Liver (tissue), 9 donors: Measurements from ENCODE around the gene CCDC86. TPM values are rescaled to one million over a fixed set of nuclear protein-coding genes. Genes with fewer than 3 reads are reported as not detected.

Source experiments
- DNase-seq: peaks from one replicate; pipeline ENCODE4 v3.0.0-alpha.2; 2017; ENCODE audit warnings: low spot score
- H3K27ac ChIP-seq, 2 donors: one replicate each; pipeline ENCODE4 v1.7.0; 2013; ENCODE audit warnings: inconsistent platforms in 2 of 2, low read length in 2 of 2, control low read depth in 1 of 2, low read depth in 1 of 2, mild to moderate bottlenecking in 1 of 2
- H3K27me3 ChIP-seq, 4 donors: one replicate each; pipeline versions ENCODE4 v1.6.1 to v1.7.0; 2013; ENCODE audit warnings: low read length in 3 of 4, inconsistent platforms in 1 of 4, mild to moderate bottlenecking in 1 of 4, moderate library complexity in 1 of 4; ENCODE audit not compliant: control insufficient read depth in 4 of 4, insufficient read depth in 4 of 4
- H3K36me3 ChIP-seq, 4 donors: one replicate each; pipeline versions ENCODE4 v1.6.1 to v1.7.0; 2013; ENCODE audit warnings: low read length in 3 of 4, mild to moderate bottlenecking in 3 of 4, low read depth in 1 of 4, moderate library complexity in 1 of 4; ENCODE audit not compliant: control insufficient read depth in 4 of 4, insufficient read depth in 3 of 4
- H3K4me1 ChIP-seq, 4 donors: one replicate each; pipeline versions ENCODE4 v1.6.1 to v1.7.0; 2013; ENCODE audit warnings: low read length in 3 of 4, mild to moderate bottlenecking in 3 of 4, moderate library complexity in 1 of 4; ENCODE audit not compliant: control insufficient read depth in 4 of 4, insufficient read depth in 4 of 4
- H3K4me3 ChIP-seq, 3 donors: one replicate each; pipeline versions ENCODE4 v1.6.1 to v1.7.0; 2013; ENCODE audit warnings: low read length in 3 of 3, control low read depth in 1 of 3, low read depth in 1 of 3, mild to moderate bottlenecking in 1 of 3
- H3K9ac ChIP-seq, 2 donors: one replicate each; pipeline ENCODE4 v1.7.0; 2013; ENCODE audit warnings: low read length in 2 of 2, mild to moderate bottlenecking in 2 of 2, moderate library complexity in 2 of 2, control low read depth in 1 of 2, low read depth in 1 of 2
- H3K9me3 ChIP-seq, 4 donors: one replicate each; pipeline versions ENCODE4 v1.6.1 to v1.7.0; 2013; ENCODE audit warnings: low read length in 3 of 4; ENCODE audit not compliant: control insufficient read depth in 4 of 4
- ATF3 ChIP-seq: IDR thresholded peaks from 2 replicates; pipeline ENCODE4 v1.6.1; 2016; ENCODE audit warnings: antibody characterized with exemption
- CTCF ChIP-seq: fragments of 150-350 bp; IDR thresholded peaks from 2 replicates; pipeline ENCODE4 v1.5.1; 2017; ENCODE audit warnings: improper control_type of control experiment, low read depth, low read length; ENCODE audit not compliant: missing input control
- EGR1 ChIP-seq, 2 donors: IDR thresholded peaks; 2 replicates each; pipeline ENCODE4 v1.6.1; 2016 to 2018; ENCODE audit warnings: antibody characterized with exemption in 2 of 2, low read depth in 2 of 2
- HNF4A ChIP-seq, 2 donors: conservative IDR thresholded peaks; 2 replicates each; pipeline ENCODE4 v1.6.1; 2016; ENCODE audit warnings: antibody characterized with exemption in 2 of 2, mild to moderate bottlenecking in 2 of 2
- HNF4G ChIP-seq: IDR thresholded peaks from 2 replicates; pipeline ENCODE4 v1.6.1; 2016; ENCODE audit warnings: antibody characterized with exemption
- JUND ChIP-seq, 2 donors: IDR thresholded peaks; 2 replicates each; pipeline ENCODE4 v1.6.1; 2016; ENCODE audit warnings: antibody characterized with exemption in 2 of 2
- MAX ChIP-seq: IDR thresholded peaks from 2 replicates; pipeline ENCODE4 v1.6.1; 2016; ENCODE audit warnings: antibody characterized with exemption
- NR2F2 ChIP-seq: IDR thresholded peaks from 2 replicates; pipeline ENCODE4 v1.6.1; 2016; ENCODE audit warnings: antibody characterized with exemption
- REST ChIP-seq: IDR thresholded peaks from 2 replicates; pipeline ENCODE4 v1.6.1; 2016; ENCODE audit warnings: antibody characterized with exemption, mild to moderate bottlenecking
- RXRA ChIP-seq, 2 donors: IDR thresholded peaks; 2 replicates each; pipeline ENCODE4 v1.6.1; 2017 to 2018; ENCODE audit warnings: antibody characterized with exemption in 2 of 2, mild to moderate bottlenecking in 1 of 2
- TAF1 ChIP-seq: conservative IDR thresholded peaks from 2 replicates; pipeline ENCODE4 v1.6.1; 2016; ENCODE audit warnings: antibody characterized with exemption, mild to moderate bottlenecking
- YY1 ChIP-seq: IDR thresholded peaks from 2 replicates; pipeline ENCODE4 v1.6.1; 2016; ENCODE audit warnings: antibody characterized with exemption, mild to moderate bottlenecking
- ZBTB33 ChIP-seq: IDR thresholded peaks from 2 replicates; pipeline ENCODE4 v1.6.1; 2016; ENCODE audit warnings: antibody characterized with exemption
- WGBS: extraction: QIAGEN DNeasy Blood & Tissue Kit; methylation state at CpG from one replicate; pipeline ENCODE4 v1.1.7; 2013; 5-methylcytosine and 5-hydroxymethylcytosine counted together
- polyA plus RNA-seq, 2 donors: library from polyadenylated mRNA; stranded (reverse) in 1 of 2; unstranded in 1 of 2; fragments of 200-250 nt in 1 of 2; fragments of >200 nt in 1 of 2; fragmentation: Nextera tagmentation in 1 of 2; extraction: Ambion mirVana in 1 of 2; gene quantifications; one replicate each; pipeline versions ENCODE4 v1.2.1 to v1.2.3, GENCODE V29; 2013 to 2015
- total RNA-seq, 2 donors: library from RNA; depleted of rRNA; stranded (reverse); fragments of >200 nt; gene quantifications; one replicate each; pipeline ENCODE4 v1.2.3, GENCODE V29; 2014
- donor health status: healthy.
- donor health status: healthy.
- donor health status: healthy.
- donor health status: healthy.
- donor health status: healthy.

Gene CCDC86
- total and polyA plus RNA-seq, 4 donors, result 5.0 to 9.4 (median 5.7) TPM

GRCh38 chr11:60860943-60861342, 19.0 kb downstream of the CCDC86 start:
- no peaks in the 10 kb centered on the region for H3K36me3 ChIP-seq
- no peak overlapping the region for H3K4me3 ChIP-seq
- H3K27ac ChIP-seq, result no peak overlapping the region
- peaks cover 0 to 4% (median 3%) of the 10 kb centered on the region in 4 donors for H3K4me1 ChIP-seq
- no peak for DNase-seq
- WGBS, result 76% methylated on average over 7 of the region's 7 CpGs
- no peaks in the 10 kb centered on the region for H3K27me3 ChIP-seq
- TF ChIP-seq TAF1 (no peak), RXRA (IDR thresholded peaks at IDR 0.05) (no peak), CTCF (no peak), MAX (no peak), YY1 (no peak), ATF3 (no peak), HNF4G (no peak), HNF4A (conservative IDR thresholded peaks at IDR 0.05) (no peak), ZBTB33 (no peak), REST (no peak), NR2F2 (no peak)
- no peak overlapping the region for H3K9ac ChIP-seq
- H3K9me3 ChIP-seq, result no peaks in the 10 kb centered on the region

GRCh38 chr11:60862171-60862570, 20.3 kb downstream of the CCDC86 start:
- no peaks in the 10 kb centered on the region for H3K36me3 ChIP-seq
- no peaks in the 10 kb centered on the region for H3K4me1 ChIP-seq
- no peaks in the 10 kb centered on the region for H3K27me3 ChIP-seq
- no peak overlapping the region for H3K9ac ChIP-seq
- no peak for DNase-seq
- TF ChIP-seq JUND (IDR thresholded peaks at IDR 0.05) (no peak), EGR1 (IDR thresholded peaks at IDR 0.05; ENCODE audit: low read depth in 2 of 2) (no peak)
- 92% methylated on average over 9 of the region's 9 CpGs for WGBS
- H3K27ac ChIP-seq, result no peak overlapping the region
- no peaks in the 10 kb centered on the region for H3K9me3 ChIP-seq
- no peak overlapping the region for H3K4me3 ChIP-seq
